Colon (tissue), 2 donors: ENCODE results near the gene WDR20.
"Not testable (repeated sequence)": the region's sequence is repeated elsewhere in the genome, so short reads cannot be mapped to it uniquely, and the experiment has no call there.

ENCODE experiments used
- FAIRE-seq: peaks from 2 replicates; lab custom pipeline; 2012; peaks lifted over from hg19 to GRCh38; lab: Jason Lieb, UNC
- donor health status: control.
- donor health status: control.

Gene WDR20, protein sequence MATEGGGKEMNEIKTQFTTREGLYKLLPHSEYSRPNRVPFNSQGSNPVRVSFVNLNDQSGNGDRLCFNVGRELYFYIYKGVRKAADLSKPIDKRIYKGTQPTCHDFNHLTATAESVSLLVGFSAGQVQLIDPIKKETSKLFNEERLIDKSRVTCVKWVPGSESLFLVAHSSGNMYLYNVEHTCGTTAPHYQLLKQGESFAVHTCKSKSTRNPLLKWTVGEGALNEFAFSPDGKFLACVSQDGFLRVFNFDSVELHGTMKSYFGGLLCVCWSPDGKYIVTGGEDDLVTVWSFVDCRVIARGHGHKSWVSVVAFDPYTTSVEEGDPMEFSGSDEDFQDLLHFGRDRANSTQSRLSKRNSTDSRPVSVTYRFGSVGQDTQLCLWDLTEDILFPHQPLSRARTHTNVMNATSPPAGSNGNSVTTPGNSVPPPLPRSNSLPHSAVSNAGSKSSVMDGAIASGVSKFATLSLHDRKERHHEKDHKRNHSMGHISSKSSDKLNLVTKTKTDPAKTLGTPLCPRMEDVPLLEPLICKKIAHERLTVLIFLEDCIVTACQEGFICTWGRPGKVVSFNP

DNA sequence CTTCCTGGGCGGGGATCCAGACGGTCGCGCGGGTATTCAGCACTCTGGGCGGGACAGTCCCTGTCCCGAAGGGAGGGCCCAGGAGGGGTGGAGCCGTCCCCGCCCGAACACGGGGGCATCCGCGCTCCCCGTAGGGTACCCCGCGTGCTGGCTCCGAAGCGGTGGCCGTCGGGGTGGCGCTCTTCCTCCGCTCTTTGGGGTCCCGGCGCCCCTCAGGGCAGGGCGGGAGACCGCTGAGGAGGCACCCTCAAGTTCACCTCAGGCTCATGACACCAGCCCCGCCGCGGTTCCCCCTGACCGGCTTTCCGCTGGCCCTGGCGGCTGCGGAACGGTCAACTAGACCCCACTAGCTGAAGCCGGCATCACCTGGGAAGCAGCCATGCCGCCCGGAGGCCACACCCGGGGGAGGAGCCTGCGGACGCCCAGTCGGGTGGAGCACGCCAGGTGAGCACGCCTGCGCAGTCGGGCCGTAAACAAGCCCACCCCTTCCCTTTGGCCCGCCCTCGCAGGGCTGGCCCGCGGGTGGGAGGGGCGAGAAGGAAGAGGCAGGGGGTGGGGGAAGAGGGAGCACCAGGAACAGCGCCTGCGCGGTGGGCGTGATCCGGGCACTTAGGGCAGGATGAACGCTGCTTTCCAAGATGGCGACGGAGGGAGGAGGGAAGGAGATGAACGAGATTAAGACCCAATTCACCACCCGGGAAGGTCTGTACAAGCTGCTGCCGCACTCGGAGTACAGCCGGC lies at the start of gene WDR20:
WDR20 (plus strand) TSS at position 612 of the 741 bp plus-strand sequence; CDS start at position 639, 27 bp downstream.
- FAIRE-seq = no peak

DNA sequence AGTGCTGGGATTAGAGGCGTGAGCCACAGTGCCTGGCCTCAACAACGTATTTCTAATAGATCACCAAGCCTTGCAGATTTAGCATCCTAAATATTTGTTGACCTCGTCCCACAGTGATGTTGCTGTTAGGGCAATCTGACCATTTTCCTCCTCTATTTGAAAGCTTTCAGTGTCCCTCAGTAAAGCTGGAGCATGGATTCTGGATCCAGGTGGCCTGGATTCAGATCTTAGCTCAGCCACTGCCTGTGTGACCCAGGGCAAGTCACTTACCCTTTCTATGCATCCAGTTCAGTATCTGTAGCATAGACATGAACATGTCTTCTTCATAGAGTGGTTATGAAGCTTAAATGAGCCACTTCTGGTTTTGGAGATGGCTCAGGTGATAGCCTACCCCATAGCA lies 49.0 kb upstream of the WDR20 start:
- no peak for FAIRE-seq

DNA sequence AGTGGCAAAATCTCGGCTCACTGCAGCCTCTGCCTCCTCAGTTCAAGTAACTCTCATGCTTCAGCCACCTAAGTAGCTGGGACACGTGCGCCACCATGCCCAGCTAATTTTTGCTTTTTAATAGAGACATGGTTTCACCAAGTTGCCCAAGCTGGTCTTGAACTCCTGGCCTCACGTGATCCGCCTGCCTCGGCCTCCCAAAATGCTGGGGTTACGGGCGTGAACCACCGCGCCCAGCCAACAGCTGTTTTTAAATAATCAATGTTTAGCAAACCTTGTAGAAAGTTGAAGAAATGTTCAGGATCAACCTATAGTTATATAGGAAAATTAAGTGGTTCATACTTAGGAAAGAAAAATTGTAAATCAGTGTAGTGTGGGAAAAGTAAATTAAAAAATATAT lies 46.9 kb upstream of the WDR20 start:
- FAIRE-seq = no peak

DNA sequence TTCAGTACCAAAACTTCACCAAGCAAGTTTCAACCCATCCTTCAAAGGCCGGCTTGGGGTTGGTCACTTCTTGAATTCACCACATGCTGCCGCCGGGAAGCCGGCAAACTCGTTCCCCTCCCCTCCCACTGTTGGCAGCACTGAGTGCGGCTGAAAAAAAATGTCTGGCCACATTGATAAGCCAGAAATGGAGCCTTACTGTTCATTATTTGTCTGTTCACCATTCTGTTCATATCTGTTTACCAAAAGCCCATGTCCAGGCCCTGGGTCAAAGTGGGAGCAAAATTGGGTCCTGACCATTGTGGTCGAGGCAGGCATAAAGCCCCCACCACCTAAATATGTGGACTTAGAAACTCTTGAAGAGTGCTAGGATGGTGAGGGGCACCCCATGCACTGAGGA lies 45.6 kb upstream of the WDR20 start:
- no peak for FAIRE-seq

DNA sequence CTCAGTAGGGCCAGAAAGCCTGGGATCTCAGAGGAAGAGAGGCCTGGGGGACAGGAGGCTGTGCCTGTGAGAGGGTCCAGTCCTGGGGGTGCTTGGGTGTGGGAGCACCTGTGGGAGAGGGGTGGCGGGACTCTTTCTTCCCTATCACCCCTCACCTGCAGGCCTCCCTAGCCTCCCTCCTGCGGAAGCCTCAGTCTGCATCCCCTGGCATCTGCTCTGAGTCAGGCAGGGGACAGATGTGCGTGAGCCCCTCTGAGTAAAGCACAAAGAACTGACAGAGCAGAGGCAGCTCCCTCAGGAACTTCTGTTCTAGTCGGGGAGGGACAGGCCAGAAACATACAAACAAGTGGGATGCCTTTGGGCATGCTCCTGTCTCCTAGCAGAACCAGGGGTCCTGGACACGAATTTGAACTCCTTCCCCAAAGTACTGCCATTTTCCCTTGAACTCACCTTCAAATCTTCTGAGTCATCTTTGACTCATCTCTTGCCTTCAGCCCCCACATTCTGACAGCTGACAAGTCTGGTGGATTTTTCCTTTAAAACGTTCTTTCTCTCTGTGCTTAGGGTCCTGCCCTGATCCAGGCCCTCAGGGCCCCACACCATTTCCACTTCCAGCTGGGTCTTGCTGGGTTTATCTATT lies 44.3 kb upstream of the WDR20 start:
- no peak for FAIRE-seq

DNA sequence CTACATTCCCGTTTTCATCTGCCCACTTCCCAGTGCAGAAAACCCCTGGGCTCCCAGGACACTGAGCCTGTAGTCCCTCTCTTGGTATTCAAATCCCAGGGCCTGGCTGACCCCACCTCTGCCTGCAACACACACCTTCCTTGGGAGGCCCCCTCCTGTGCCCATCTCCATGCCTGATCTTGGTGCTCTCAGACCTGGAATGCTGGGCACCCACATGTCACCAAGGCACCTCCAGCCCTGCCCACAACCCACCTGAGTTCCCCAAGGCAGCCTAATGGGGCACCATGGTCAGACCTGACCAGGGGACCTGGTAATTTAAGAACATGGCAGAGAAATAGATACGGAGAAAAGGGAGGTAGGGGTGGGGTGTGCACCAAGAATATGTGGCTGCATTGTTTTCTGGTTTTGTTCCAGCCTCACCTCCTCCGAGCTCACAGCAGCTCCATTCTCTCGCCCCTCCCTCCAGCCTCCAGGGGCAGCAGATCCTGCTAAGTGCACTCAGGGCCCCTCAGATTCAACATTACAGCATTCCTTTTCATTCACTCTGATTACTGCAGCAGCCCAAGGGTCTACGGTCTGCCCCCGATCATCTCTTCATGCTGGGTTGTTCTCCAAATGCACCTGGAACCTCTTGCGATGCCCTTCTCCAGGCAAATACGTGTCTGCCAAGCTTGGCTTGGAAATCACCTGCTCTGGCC lies 43.7 kb upstream of the WDR20 start:
- no peak for FAIRE-seq

DNA sequence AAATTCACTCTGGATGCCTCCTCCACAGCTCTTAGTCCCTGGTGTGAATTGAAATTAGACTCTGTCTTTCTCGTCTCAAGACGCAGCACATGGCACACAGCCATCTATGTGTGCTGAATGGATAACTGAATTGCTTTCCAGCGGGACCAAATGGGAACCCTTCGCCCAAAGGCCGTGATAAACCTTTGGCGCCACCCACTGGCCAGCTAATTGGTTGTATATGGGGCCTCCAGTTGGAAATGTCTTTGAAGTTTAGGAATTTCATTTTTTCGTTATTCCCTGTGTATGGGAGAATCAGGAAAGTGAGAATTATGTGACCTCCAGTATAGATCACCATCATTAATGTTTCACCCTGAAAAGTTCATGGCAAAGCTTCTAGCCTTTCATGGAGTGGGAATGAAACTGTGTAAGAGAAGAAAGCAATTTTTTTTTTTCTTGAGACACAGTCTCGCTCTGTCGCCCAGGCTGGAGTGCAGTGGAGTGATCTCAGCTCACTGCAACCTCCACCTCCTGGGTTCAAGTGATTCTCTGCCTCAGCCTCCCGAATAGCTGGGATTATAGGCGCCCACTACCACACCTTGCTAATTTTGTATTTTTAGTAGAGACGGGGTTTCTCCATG lies 43.0 kb upstream of the WDR20 start:
- FAIRE-seq = no peak

DNA sequence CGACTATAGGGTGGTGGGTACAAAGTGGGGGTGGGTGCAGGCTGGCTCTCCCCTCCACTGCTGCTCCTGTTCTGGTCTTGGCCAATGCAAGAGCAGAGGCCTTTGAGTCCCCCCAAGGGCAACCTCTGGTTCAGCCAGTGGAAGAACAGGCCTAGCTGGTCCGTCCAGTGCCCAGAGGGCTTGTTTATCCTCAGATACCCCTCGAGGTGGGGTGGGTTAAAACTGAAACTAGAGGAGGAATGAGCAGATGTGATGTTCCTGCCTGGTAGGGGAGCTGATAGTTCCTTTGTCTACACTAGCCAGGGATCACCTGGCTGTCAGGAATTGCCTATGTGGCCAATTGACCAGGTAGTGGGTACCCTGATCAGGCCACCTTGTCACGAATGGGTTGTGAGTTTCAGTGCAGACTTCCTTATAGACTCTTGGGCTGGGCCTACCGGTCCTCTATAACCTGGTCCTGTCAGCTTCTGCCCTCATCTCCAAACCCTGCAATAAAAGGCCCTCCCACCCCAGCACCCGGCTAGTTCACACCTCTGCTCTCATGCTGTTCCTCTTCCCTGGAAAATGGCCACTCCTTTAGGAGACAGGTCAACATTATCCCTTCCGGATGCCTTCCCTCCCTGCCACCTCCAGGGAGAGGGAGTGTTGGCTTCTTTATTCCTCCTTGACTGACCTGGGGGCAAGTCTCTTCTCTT lies 42.1 kb upstream of the WDR20 start:
- no peak for FAIRE-seq

DNA sequence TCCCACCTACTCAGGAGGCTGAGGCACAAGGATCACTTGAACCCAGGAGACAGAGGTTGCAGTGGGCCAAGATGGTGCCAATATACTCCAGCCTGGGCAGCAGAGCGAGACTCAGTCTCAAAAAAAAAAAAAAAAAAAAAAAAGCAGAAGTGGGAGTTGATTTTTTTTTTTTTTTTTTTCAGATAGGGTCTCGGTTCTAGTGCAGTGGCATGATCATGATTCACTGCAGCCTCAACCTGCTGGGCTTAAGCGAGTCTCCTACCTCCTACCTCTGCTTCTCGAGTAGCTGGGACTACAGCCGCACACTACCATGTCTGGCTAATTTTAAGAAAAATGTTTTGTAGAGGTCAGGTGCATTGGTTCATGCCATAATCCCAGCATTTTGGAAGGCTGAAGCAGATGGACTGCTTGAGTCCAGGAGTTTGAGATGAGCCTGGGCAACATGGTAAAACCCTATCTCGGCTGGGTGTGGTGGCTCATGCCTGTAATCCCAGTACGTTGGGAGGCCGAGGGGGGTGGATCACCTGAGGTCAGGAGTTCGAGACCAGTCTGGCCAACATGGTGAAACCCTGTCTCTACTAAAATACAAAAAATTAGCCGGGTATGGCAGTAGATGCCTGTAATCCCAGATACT lies 36.5 kb upstream of the WDR20 start:
- FAIRE-seq = no peak

DNA sequence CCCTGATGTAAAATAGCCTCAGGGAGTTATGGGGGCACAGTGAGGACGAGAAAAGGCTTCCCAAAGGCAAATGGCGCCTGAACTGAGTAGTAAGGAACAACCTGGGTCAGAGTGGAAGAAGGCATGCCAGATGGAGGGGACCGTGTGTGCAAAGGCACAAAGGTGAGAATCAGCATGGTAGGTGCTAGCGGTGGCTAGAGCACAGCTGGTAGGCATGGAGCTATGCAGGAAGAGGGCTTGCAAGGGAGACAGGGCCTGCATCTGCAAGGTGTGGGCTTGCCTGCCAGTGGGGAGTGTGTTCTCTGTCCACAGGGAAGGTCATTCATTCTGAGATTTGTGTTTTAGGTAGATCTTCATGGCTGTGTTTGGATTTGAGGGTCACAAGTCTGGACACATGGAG lies 34.3 kb upstream of the WDR20 start:
- no peak for FAIRE-seq

DNA sequence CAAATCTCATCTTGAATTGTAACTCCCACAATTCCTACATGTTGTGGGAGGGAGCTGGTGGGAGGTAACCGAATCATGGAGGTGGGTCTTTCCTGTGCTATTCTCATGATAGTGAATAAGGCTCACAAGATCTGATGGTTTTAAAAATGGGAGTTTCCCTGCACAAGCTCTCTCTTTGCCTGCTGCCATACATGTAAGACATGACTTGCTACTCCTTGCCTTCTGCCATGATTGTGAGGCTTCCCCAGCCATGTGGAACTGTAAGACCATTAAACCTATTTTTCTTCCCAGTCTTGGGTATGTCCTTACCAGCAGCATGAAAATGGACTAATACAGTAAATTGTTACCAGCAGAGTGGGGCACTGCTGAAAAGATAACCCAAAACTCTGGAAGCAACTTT lies 30.4 kb upstream of the WDR20 start:
- not testable (repeated sequence) for FAIRE-seq

DNA sequence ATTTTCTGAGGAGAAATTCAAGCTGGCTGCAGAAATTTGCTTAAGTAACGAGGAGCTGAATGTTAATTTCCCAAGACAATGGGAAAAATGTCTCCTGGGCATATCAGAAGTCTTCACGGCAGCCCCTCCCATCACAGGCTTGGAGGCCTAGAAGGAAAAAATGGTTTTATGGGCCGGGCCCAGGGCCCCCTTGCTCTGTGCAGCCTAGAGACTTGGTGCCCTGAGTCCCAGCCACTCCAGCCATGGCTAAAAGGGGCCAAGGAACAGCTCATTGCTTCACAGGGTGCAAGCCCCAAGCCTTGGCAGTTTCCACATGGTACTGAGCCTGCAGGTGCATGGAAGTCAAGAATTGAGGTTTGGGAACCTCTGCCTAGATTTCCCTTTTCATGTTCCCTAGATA lies 28.6 kb upstream of the WDR20 start:
- no peak for FAIRE-seq

DNA sequence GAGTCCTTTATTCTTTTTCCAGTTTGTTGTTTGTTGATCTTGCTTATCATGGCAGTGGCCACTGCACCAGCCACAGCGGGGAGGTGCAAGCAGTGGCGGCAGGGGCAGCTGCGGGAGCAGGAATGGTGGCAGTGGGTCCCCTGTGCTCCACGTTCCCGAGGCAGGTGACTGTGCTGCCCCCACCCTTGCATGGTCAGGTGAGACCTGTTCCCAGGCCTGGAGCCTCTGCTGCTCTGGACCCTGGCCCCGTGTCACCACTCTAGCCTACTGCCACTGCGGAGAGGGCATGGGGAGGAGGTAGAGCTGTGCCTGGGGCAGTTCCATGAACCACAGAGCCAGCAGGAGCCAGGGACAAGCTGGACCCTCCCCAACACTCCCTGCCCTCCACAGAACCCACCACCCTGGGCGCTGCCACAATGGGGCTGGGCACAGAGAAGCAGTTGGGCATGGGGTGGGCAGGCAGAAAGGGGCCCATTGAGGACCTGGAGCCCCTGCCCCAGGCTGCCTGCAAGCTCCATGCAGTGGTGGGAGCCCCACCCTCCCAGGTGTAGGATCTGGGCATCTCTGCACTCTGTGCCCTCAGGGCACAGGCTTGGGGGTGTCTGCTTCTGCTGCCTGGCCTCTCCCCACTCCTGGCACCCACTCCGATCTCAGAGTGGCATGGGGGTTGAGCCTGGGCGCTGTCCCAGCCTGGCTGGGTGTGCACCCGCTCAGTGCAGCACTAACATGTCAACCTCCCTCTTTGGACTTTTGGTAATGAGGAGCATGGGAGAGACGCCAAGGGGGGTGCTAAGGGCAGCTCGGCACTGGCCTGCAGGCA lies 23.1 kb upstream of the WDR20 start:
- FAIRE-seq = no peak

DNA sequence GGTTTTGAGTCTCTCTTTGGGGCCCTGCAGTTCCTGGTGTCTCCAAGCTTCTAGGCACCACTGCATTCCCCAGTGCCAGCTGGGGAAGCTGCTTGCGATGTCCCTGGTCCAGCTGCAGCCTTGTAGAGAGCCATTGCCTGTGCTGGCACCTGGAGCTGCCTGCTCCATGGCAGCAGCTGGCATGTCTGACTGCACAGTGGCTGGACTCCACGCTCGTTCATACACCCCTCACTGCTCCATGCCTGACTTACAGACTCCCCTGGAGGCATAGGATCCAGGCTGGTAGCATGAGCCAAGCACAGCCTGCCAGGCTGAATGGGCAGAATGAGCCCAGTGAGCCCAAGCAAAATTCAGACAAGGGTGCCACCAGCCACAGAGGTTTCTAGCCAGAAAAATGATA lies 21.8 kb upstream of the WDR20 start:
- FAIRE-seq = no peak

DNA sequence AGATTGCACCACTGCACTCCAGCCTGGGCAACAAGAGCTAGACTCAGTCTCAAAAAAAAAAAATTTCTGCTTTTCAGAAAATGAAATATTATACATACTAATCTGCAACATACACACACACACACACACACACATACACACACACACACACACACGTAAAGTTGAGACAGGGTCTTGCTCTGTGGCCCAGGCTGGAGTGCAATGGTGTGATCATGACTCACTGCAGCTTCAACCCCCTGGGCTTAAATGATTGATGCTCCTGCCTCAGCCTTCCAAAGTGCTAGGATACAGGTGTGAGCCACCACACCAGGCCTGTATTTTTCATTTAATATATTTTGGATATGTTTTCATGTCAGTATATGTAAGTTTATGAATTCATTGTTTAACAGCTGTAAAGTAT lies 18.8 kb upstream of the WDR20 start:
- FAIRE-seq = no peak

DNA sequence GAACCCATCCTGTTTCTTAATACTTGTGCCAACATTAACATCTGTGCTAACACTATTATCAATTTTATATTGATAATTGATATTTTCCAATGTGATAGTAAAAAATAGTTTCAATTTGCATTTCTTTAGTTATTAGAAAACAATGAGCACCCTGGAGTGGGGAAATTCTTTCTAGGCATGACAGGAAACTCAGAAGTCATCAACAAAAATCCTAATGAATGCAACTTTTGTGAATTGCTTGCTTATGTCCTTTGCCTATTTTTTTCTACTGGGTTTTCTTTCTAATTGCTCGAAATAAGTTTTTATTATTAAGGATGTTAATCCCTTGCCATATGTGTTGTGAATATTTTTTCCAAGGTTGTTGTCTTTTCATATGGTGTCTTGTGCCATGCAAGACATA lies 18.1 kb upstream of the WDR20 start:
- no peak for FAIRE-seq

DNA sequence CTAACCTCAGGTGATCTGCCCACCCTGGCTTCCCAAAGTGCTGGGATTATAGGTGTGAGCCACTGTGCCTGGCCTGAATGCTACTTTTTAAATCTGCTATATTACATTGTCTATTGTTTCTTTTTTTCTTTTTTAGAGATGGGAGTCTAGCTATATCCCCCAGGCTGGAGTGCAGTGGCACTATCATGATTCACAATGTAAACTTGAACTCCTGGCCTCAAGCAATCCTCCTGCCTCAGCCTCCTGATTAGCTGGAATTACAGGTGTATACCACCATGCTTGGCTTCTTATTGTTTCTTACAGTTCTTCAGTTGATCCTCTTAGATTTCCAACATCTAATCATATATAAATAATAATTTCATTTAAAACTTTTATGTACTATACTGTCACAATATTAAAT lies 15.3 kb upstream of the WDR20 start:
- no peak for FAIRE-seq

DNA sequence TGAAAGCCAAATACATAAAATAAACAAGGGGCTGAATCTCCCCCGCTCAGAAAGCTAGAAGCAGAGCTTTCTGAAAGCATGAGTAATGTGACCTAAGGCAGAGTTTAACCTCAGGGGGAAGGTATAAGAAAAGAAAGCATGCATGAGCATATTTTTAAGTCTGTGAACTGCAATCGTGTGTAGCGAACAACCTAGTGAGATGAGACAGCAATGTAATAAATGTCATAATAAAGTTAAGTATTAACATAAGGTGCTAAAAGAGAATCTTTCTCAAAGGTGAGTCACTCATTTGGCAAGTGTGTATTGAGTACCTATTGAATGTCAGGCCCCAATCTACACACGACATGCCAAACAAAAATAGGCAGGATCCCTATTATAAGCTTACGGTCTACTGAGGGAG lies 14.2 kb upstream of the WDR20 start:
- FAIRE-seq = no peak

DNA sequence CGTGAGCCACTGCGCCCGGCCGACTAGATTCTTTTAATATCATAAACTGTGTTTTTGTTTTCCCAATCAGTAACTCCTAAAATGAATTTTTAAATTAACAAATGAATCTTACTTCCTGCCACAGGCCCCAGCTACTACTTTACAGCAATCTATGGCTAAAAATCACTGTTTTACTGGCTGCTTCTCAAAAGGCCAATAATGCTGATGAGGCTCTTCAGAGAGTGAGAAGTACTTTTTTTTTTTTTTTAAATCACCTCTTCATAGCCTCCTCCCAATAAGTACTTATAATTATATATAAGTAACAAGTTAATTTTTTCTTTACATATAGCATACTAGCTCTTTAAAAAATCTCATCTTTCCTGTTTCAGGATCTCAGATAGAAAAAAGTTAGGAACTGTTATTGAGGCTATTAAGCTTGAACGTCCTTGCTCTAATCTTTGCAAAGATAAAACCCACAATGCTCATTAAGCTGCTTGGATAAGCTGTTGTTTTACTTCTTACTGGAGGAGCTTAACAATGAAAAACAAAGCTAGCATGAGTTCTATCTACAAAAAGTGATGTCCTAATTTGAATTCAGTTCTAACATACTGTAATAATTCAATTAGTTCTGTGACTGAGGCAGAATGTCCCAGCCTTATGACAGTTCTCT lies 12.8 kb upstream of the WDR20 start:
- FAIRE-seq = no peak
